Cerebellar nuclear complex (tissue), 1 donor: ENCODE results near the gene ARHGEF3.

Experiments
- DNase-seq, 2 experiments: peaks; one replicate each; lab custom pipeline; 2025; lab: John Stamatoyannopoulos, UW

ARHGEF3 gene

GRCh38 chr3:56801662-56802377 is at the start of gene ARHGEF3:
Gene ARHGEF3, minus strand, starts transcription at chr3:56801949. Its CDS starts 151 bp downstream, at chr3:56801798.
- peak in 1 of 2 experiments; percentile 55 for DNase-seq

GRCh38 chr3:56849698-56850097 is 47.9 kb upstream of the ARHGEF3 start:
- no peak for DNase-seq

GRCh38 chr3:56845505-56845904 is 43.8 kb upstream of the ARHGEF3 start:
- no peak for DNase-seq

GRCh38 chr3:56844536-56844935 is 42.8 kb upstream of the ARHGEF3 start:
- DNase-seq: no peak

- DNase-seq: no peak
Observed at GRCh38 chr3:56839784-56840715, 38.3 kb upstream of the ARHGEF3 start.

- DNase-seq: no peak
Observed at GRCh38 chr3:56838448-56838847, 36.7 kb upstream of the ARHGEF3 start.

- DNase-seq: no peak
Observed at GRCh38 chr3:56837196-56837955, 35.6 kb upstream of the ARHGEF3 start.

GRCh38 chr3:56836276-56837163 is 34.8 kb upstream of the ARHGEF3 start:
- DNase-seq: no peak

- DNase-seq: no peak
Observed at GRCh38 chr3:56835650-56836227, 34.0 kb upstream of the ARHGEF3 start.

- no peak for DNase-seq
Observed at GRCh38 chr3:56833536-56833935, 31.8 kb upstream of the ARHGEF3 start.

- no peak for DNase-seq
Observed at GRCh38 chr3:56833022-56833421, 31.3 kb upstream of the ARHGEF3 start.

- DNase-seq: no peak
Observed at GRCh38 chr3:56831572-56831971, 29.8 kb upstream of the ARHGEF3 start.

- DNase-seq: no peak
Observed at GRCh38 chr3:56830884-56831283, 29.1 kb upstream of the ARHGEF3 start.

GRCh38 chr3:56829533-56829932 is 27.8 kb upstream of the ARHGEF3 start:
- no peak for DNase-seq

GRCh38 chr3:56826831-56827722 is 25.3 kb upstream of the ARHGEF3 start:
- DNase-seq: no peak

- no peak for DNase-seq
Observed at GRCh38 chr3:56825567-56826438, 24.1 kb upstream of the ARHGEF3 start.

- no peak for DNase-seq
Observed at GRCh38 chr3:56823984-56824703, 22.4 kb upstream of the ARHGEF3 start.

- no peak for DNase-seq
Observed at GRCh38 chr3:56823421-56823926, 21.7 kb upstream of the ARHGEF3 start.
